ENCODE measurements around the gene TSPO2. TPM values are rescaled to one million over a fixed set of nuclear protein-coding genes. Genes with fewer than 3 reads are reported as not detected.
A peak's percentile ranks its signal among the peaks of the same experiment; 100 is the strongest.
"Not testable (repeated sequence)": the region's sequence is repeated elsewhere in the genome, so short reads cannot be mapped to it uniquely, and the experiment has no call there.

The TSPO2 gene
- total RNA-seq, 1 donor from 2014 or later = not detected

DNA sequence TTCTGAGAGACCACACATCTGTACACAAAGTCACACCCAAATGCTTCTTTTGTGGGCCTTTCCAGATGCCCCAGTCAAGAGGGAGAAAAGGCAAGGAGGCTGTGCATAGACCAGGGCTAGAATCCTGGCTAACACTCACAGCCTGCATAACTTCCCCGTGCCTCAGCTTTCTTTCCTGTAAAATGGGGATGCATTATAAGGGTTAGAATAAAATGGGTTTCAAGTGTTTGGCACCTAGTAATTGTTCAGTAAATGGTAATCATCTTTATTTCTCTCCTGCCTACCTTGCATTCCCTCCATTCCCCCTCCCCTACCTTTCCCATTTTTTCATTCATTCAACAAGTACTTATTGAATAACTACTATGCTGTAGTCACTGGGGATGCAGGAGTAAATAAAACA, 32.6 kb upstream of the TSPO2 start:
- Histone ChIP-seq H3K27me3 (ENCODE audit: control insufficient read depth, insufficient read depth, low read length) (peaks cover 3% of the 10 kb centered on the region), H3K36me3 (ENCODE audit: control insufficient read depth, insufficient read depth, low read length) (no peaks in the 10 kb centered on the region), H3K4me3 (ENCODE audit: low read depth, low read length) (no peak overlapping the region)
- DNase-seq (ENCODE audit: low read depth) = no peak
- TF ChIP-seq, protein P1, sequence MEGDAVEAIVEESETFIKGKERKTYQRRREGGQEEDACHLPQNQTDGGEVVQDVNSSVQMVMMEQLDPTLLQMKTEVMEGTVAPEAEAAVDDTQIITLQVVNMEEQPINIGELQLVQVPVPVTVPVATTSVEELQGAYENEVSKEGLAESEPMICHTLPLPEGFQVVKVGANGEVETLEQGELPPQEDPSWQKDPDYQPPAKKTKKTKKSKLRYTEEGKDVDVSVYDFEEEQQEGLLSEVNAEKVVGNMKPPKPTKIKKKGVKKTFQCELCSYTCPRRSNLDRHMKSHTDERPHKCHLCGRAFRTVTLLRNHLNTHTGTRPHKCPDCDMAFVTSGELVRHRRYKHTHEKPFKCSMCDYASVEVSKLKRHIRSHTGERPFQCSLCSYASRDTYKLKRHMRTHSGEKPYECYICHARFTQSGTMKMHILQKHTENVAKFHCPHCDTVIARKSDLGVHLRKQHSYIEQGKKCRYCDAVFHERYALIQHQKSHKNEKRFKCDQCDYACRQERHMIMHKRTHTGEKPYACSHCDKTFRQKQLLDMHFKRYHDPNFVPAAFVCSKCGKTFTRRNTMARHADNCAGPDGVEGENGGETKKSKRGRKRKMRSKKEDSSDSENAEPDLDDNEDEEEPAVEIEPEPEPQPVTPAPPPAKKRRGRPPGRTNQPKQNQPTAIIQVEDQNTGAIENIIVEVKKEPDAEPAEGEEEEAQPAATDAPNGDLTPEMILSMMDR (IDR thresholded peaks at IDR 0.05; ENCODE audit: insufficient read depth, low read length, severe bottlenecking) = no peak
- FAIRE-seq = no peak

GRCh38 chr6:41011673-41012072, 30.6 kb upstream of the TSPO2 start:
- peaks cover 3% of the 10 kb centered on the region for H3K27me3 ChIP-seq (ENCODE audit: control insufficient read depth, insufficient read depth, low read length)
- peak; percentile 83 for FAIRE-seq
- H3K4me3 ChIP-seq (ENCODE audit: low read depth, low read length) = no peak overlapping the region
- TF ChIP-seq, protein P1 (IDR thresholded peaks at IDR 0.05; ENCODE audit: insufficient read depth, low read length, severe bottlenecking) = no peak
- no peak for DNase-seq (ENCODE audit: low read depth)
- no peaks in the 10 kb centered on the region for H3K36me3 ChIP-seq (ENCODE audit: control insufficient read depth, insufficient read depth, low read length)

DNA sequence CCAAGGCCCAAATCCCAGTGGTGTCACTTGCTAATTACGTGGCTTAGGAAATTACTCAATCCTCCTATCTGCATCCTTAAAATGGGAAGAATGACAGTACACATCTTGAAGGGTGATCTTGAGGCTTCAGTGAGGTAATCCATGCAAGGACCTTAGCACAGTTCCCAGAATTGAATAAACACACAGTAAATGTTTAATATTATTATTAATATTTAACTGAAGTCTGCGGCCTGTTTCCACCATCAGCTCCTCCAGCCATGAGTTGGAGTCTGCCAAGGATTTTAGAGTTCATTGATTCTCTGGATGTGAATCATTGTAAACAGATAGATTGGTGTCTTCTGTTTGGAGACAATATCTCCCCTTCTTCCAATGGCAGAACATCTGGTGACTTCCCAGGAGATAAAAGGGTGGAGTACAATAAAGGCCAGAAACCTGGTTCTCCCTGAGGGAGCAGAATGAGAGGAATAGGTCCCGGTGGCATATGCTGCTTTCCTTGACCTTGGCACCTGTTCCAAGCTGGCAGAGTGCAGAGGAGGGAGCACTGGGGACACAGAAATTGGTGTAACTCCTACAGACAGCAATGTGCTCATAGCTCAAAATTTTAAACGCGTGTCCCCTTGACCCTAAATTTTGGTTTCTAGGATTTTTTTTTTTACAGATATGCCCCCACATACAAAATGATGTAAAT, 28.7 kb upstream of the TSPO2 start:
- no peak overlapping the region for H3K4me3 ChIP-seq (ENCODE audit: low read depth, low read length)

GRCh38 chr6:41014780-41015179, 27.5 kb upstream of the TSPO2 start:
- no peak for FAIRE-seq
- no peaks in the 10 kb centered on the region for H3K36me3 ChIP-seq (ENCODE audit: control insufficient read depth, insufficient read depth, low read length)
- no peaks in the 10 kb centered on the region for H3K27me3 ChIP-seq (ENCODE audit: control insufficient read depth, insufficient read depth, low read length)
- DNase-seq (ENCODE audit: low read depth) = no peak
- no peak overlapping the region for H3K4me3 ChIP-seq (ENCODE audit: low read depth, low read length)
- TF ChIP-seq, protein P1 (IDR thresholded peaks at IDR 0.05; ENCODE audit: insufficient read depth, low read length, severe bottlenecking) = no peak

More for the DNA sequence above, 28.7 kb upstream of the TSPO2 start:
- TF ChIP-seq, protein P1 (IDR thresholded peaks at IDR 0.05; ENCODE audit: insufficient read depth, low read length, severe bottlenecking) = no peak
- no peaks in the 10 kb centered on the region for H3K36me3 ChIP-seq (ENCODE audit: control insufficient read depth, insufficient read depth, low read length)
- DNase-seq (ENCODE audit: low read depth) (no peak), FAIRE-seq (no peak)
- peaks cover 2% of the 10 kb centered on the region for H3K27me3 ChIP-seq (ENCODE audit: control insufficient read depth, insufficient read depth, low read length)

DNA sequence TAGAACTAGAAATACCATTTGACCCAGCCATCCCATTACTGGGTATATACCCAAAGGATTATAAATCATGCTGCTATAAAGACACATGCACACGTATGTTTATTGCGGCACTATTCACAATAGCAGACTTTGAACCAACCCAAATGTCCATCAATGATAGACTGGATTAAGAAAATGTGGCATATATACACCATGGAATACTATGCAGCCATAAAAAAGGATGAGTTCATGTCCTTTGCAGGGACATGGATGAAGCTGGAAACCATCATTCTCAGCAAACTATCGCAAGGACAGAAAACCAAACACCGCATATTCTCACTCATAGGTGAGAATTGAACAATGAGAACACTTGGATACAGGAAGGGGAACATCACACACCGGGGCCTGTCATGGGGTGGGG, 26.4 kb upstream of the TSPO2 start:
- FAIRE-seq; H3K36me3 ChIP-seq (ENCODE audit: control insufficient read depth, insufficient read depth, low read length); DNase-seq (ENCODE audit: low read depth); H3K27me3 ChIP-seq (ENCODE audit: control insufficient read depth, insufficient read depth, low read length); H3K4me3 ChIP-seq (ENCODE audit: low read depth, low read length): not testable (repeated sequence)

- TF ChIP-seq, protein P1 (IDR thresholded peaks at IDR 0.05; ENCODE audit: insufficient read depth, low read length, severe bottlenecking) = no peak
- Histone ChIP-seq H3K27me3 (ENCODE audit: control insufficient read depth, insufficient read depth, low read length) (no peaks in the 10 kb centered on the region), H3K4me3 (ENCODE audit: low read depth, low read length) (no peak overlapping the region), H3K36me3 (ENCODE audit: control insufficient read depth, insufficient read depth, low read length) (no peaks in the 10 kb centered on the region)
- DNase-seq (ENCODE audit: low read depth) (no peak), FAIRE-seq (no peak)
These were observed 24.6 kb upstream of the TSPO2 start for GRCh38 chr6:41017663-41018062.

Data from bronchial epithelial cell (primary cell).